22Rv1 (cell line): ENCODE measurements around the gene FCAMR.
A peak's percentile ranks its signal among the peaks of the same experiment; 100 is the strongest.

Experiments
- H3K27ac ChIP-seq: fragments of 450-650 bp; 2 replicates; pipeline ENCODE4 v1.5.1; 2017
- ZFX ChIP-seq: fragments of 450-650 bp; IDR thresholded peaks from 2 replicates; pipeline ENCODE4 v1.6.1; 2017; ENCODE audit warnings: antibody characterized with exemption, borderline replicate concordance
- TF ChIP-seq, protein P1 (sequence below): fragments of 450-650 bp; IDR thresholded peaks from 2 replicates; pipeline ENCODE4 v1.5.1; 2017; ENCODE audit warnings: mild to moderate bottlenecking

The FCAMR gene

DNA sequence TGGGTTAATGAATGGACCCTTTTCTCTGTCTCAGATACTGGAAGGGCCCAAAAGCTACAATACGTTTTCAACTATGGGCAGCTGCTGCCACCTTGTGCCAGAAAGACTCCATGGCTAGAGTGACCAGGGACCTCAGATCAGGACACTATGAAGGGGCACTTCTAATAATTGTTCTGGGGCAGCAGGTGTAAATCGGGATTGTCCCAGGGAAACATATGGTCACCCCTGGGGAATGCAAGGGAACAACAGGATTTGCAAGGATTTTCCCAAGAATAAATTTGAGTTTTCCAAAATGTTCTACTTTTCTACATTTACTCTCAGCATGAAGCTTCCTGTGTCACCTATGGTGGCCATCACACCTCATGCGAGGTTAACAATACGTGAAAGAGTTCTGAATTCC is 12.0 kb upstream of the FCAMR start:
- TF ChIP-seq ZFX, result no peak
- TF ChIP-seq, protein P1, sequence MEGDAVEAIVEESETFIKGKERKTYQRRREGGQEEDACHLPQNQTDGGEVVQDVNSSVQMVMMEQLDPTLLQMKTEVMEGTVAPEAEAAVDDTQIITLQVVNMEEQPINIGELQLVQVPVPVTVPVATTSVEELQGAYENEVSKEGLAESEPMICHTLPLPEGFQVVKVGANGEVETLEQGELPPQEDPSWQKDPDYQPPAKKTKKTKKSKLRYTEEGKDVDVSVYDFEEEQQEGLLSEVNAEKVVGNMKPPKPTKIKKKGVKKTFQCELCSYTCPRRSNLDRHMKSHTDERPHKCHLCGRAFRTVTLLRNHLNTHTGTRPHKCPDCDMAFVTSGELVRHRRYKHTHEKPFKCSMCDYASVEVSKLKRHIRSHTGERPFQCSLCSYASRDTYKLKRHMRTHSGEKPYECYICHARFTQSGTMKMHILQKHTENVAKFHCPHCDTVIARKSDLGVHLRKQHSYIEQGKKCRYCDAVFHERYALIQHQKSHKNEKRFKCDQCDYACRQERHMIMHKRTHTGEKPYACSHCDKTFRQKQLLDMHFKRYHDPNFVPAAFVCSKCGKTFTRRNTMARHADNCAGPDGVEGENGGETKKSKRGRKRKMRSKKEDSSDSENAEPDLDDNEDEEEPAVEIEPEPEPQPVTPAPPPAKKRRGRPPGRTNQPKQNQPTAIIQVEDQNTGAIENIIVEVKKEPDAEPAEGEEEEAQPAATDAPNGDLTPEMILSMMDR, result peak; percentile 96
- H3K27ac ChIP-seq, result no peak overlapping the region

DNA sequence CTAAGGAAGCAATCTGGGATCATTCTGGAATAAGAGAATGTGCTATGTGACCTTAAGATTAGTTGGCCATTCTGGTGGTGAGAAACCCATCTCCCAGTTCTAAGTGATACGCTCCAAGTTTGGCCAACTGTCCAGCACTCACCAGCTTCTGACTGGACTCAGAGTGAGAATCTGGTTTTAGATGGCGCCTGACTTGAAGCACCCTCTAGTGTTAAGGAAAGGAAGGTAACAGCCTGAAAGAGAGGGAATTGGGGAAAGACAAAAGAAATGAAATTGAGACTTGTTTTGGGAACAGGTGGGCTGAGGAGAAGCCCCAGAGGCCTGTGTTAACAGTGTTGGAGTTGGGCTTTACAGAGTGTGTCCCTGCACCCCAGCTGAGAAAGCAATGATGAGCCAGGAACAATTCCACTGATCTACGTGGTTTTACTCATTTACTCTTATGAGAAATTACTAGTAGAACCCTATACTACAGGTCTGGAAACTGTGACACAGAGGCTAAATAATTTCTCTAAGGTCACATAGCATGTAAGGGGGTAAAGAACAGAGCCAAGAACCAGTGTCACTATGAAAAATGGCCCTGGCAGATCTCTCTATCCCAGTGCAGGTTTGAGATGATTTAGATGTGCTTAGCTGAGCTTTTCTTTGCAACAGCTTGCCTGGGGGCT is 9.3 kb upstream of the FCAMR start:
- peak overlapping the region; percentile 81 for H3K27ac ChIP-seq
- no peak for TF ChIP-seq ZFX
- TF ChIP-seq, protein P1, result peak; percentile 61

DNA sequence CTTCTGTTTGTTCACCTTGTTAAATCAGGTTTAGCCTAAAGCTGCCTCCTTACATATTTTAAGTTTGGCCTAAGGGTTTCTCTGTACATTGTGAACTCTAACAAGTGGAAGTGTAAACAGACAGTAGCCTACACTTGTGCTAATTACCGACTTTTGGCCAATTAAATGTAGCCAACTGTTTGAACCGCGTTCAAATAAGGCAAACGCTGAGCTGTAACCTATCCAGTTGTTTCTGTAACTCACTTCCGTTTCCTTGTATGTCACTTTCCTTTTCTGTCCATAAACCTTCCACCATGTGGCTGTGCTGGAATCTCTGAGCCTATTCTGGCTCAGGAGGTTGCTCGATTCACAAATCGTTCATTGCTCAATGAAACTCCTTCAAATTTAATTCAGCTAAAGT is 8.0 kb upstream of the FCAMR start:
- H3K27ac ChIP-seq, result peak overlapping the region; percentile 81
- TF ChIP-seq, protein P1, result no peak
- TF ChIP-seq ZFX, result no peak

DNA sequence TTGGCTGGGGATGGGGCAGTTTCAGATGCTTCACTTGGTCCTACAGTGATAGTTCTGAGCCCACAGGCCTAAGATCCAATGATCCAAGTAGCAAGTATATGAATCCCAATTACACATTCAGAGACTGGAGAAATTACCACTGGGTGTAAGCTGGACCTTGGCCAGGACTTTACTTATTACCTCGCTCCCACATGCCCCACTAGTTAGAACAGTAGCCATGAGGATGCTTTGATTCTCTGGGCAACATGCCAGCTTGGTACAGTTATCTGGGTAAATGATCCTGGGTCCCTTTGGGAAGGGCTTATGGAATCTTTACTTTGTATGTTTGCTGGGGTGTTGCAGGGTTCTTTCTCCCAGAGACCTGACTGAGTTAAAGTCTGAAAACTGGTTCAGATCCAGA is 5.0 kb upstream of the FCAMR start:
- no peak overlapping the region for H3K27ac ChIP-seq
- no peak for TF ChIP-seq ZFX
- TF ChIP-seq, protein P1, result no peak

DNA sequence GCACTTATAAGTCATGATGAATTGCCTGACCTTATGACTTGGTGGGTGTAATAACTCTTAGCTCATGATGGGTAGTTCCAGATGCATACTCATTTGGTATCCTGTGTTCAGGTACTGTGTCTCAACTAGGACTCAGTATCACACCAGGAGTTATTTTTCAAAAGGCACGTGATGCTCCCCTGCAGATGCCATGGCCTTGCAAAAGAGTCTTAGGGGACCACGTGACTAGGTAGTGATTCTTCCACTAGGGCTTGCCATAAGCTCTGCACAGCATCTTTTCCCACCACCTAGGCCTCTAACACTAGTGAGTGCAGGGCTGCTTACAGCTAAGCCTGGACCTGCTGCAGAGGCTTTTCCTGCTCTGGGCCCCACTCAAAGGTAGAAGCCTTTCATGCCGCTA is 3.9 kb upstream of the FCAMR start:
- TF ChIP-seq, protein P1, result no peak
- TF ChIP-seq ZFX, result no peak
- H3K27ac ChIP-seq, result no peak overlapping the region

DNA sequence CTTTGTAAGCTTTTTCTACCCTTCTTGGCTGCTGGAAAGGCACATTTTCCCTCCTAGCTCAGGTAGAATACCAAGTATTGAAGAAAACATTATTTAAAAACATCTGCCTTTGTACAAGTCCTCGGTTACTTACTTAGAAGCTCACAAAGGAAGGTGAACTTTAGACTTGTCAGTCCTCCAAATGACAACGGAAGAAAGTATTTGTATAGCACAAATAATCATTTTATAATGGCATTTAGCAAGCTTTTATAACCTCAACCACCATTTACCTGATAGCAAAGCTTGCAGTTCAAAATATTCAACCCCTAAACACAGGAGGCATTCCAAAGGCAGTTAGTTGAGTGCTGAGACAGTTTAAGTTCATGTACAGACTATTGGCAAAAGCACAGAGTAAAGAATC is 2.5 kb upstream of the FCAMR start:
- TF ChIP-seq, protein P1, result no peak
- TF ChIP-seq ZFX, result no peak
- H3K27ac ChIP-seq, result peak overlapping the region; percentile 47

DNA sequence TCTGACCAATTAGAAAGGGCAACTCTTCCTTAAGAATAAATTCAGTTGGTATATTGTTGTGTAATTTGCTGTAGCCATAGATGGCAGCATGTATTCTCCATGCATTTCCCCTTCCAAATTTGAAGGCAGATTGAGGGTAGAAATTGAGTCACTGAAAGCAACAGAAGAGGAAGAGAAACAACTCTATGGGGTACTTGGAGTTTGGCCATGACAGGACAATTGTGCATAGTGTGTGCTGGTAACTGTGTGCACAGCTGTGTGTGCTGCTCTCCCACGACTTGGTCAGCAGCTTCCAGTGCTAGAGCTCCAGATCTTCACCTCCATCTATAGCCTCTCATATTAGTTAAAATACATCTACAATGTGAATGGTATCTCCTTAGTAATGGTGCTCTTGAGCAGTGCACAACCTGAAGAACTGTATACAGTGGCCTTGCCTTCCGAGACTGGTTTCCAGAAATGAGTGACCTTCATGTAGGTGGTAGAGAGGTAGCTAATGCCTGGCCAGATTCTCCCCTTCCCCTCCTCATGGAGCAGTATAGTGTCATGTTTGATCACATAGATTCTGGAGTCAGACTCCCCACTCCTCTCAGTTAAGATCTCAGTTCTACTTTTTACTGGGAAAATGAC is 882 bp upstream of the FCAMR start:
- no peak overlapping the region for H3K27ac ChIP-seq
- TF ChIP-seq, protein P1, result no peak
- TF ChIP-seq ZFX, result no peak
